B cell (primary cell): ENCODE results near the gene TACO1.

Experiments
- EZH2 ChIP-seq: IDR thresholded peaks from 2 replicates; pipeline ENCODE4 v1.6.1; 2012; ENCODE audit warnings: borderline replicate concordance, low read depth, mild to moderate bottlenecking, moderate library complexity, low read length; ENCODE audit not compliant: insufficient read depth, poor library complexity, severe bottlenecking
- TF ChIP-seq, protein P1 (sequence below): fragments of 200-600 bp; IDR thresholded peaks from one replicate; pipeline ENCODE4 v1.8.0; 2022; ENCODE audit warnings: antibody characterized with exemption, mild to moderate bottlenecking

DNA sequence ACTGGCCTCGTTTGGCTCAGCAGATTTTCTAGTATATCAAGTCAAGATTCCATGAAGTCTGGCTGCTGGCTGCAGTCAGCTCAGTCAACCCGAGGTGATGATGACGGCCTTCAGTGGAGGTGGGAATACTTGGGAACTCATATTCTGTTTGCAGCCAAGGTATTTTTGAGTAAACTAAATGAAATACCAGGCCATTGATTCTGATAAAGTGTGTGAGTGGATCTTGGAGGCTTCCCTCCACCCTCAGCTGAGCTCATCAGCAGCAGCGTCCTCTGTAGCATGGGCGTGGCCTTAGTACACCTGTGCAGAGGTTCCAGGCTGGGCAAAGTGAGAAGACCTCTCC is 22.0 kb upstream of the TACO1 start:
- TF ChIP-seq, protein P1, sequence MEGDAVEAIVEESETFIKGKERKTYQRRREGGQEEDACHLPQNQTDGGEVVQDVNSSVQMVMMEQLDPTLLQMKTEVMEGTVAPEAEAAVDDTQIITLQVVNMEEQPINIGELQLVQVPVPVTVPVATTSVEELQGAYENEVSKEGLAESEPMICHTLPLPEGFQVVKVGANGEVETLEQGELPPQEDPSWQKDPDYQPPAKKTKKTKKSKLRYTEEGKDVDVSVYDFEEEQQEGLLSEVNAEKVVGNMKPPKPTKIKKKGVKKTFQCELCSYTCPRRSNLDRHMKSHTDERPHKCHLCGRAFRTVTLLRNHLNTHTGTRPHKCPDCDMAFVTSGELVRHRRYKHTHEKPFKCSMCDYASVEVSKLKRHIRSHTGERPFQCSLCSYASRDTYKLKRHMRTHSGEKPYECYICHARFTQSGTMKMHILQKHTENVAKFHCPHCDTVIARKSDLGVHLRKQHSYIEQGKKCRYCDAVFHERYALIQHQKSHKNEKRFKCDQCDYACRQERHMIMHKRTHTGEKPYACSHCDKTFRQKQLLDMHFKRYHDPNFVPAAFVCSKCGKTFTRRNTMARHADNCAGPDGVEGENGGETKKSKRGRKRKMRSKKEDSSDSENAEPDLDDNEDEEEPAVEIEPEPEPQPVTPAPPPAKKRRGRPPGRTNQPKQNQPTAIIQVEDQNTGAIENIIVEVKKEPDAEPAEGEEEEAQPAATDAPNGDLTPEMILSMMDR: no peak
- no peak for TF ChIP-seq EZH2
